H1 (cell line): ENCODE results near the gene CMIP. TPM values are rescaled to one million over a fixed set of nuclear protein-coding genes. Genes with fewer than 3 reads are reported as not detected.

Experiments
- CTCF ChIA-PET: fragments of 300-600 bp; sonication (Branson Sonifier 250); formaldehyde crosslinking; loops from one replicate; lab custom pipeline; 2021; ENCODE audit not compliant: partially characterized antibody; lab: Charles Lee
- POLR2A ChIA-PET: fragments of 300-600 bp; sonication (Branson Sonifier 250); formaldehyde crosslinking; loops from one replicate; lab custom pipeline; 2021; ENCODE audit warnings: inconsistent platforms; ENCODE audit not compliant: partially characterized antibody; lab: Charles Lee
- DNase-seq, 2 experiments: peaks; one replicate each; pipeline versions ENCODE4 v3.0.0 to v3.0.0-alpha.2; 2010 to 2022; ENCODE audit warnings: low spot score in 2 of 2, low read depth in 1 of 2, mixed read lengths in 1 of 2
- FAIRE-seq: peaks from 2 replicates; lab custom pipeline; 2011; peaks lifted over from hg19 to GRCh38; lab: Jason Lieb, UNC
- H2AFZ ChIP-seq: 2 replicates; pipeline ENCODE4 v1.8.1; 2012; ENCODE audit warnings: low read length, inconsistent platforms
- H2AK5ac ChIP-seq: 2 replicates; pipeline ENCODE4 v1.6.1; 2013; ENCODE audit warnings: low read depth, low read length
- H2BK120ac ChIP-seq: replicated peaks from 2 replicates; pipeline ENCODE3; 2013; ENCODE audit warnings: low read depth, low read length, inconsistent platforms
- H2BK12ac ChIP-seq: 2 replicates; pipeline ENCODE4 v1.6.1; 2013; ENCODE audit warnings: low read depth, low read length
- H2BK15ac ChIP-seq: 2 replicates; pipeline ENCODE4 v1.6.1; 2013; ENCODE audit warnings: low read length
- H2BK20ac ChIP-seq: 2 replicates; pipeline ENCODE4 v1.6.1; 2013; ENCODE audit warnings: low read length
- H2BK5ac ChIP-seq: 2 replicates; pipeline ENCODE4 v1.6.1; 2013; ENCODE audit warnings: low read depth, low read length
- H3K14ac ChIP-seq: 2 replicates; pipeline ENCODE4 v1.6.1; 2013; ENCODE audit warnings: inconsistent platforms; ENCODE audit not compliant: insufficient read length
- H3K18ac ChIP-seq: 2 replicates; pipeline ENCODE4 v1.6.1; 2013; ENCODE audit warnings: low read length; ENCODE audit errors: extremely low read depth
- H3K23ac ChIP-seq: 2 replicates; pipeline ENCODE4 v1.6.1; 2013; ENCODE audit warnings: inconsistent platforms; ENCODE audit not compliant: insufficient read length
- H3K23me2 ChIP-seq: 2 replicates; pipeline ENCODE4 v1.6.1; 2013; ENCODE audit warnings: low read depth, low read length
- H3K27ac ChIP-seq: 2 replicates; pipeline ENCODE4 v1.6.1; 2011; ENCODE audit warnings: low read depth, low read length, inconsistent platforms
- H3K27me3 ChIP-seq, 4 experiments: replicated peaks in 1 of 4; 1 replicate in 1 of 4; 2 replicates in 3 of 4; pipeline versions ENCODE4 v1.6.1 to v1.8.1; 2011 to 2013; ENCODE audit warnings: low read length in 3 of 4, mild to moderate bottlenecking in 3 of 4, inconsistent platforms in 2 of 4, mixed read lengths in 2 of 4, moderate library complexity in 1 of 4; ENCODE audit not compliant: control insufficient read depth in 3 of 4, insufficient read depth in 3 of 4; ENCODE audit errors: extremely low read depth in 1 of 4
- H3K36me3 ChIP-seq, 4 experiments: 2 replicates each; pipeline versions ENCODE4 v1.6.1 to v1.8.1; 2011 to 2013; ENCODE audit warnings: mild to moderate bottlenecking in 4 of 4, low read length in 3 of 4, moderate library complexity in 2 of 4, control low read depth in 1 of 4, inconsistent platforms in 1 of 4; ENCODE audit not compliant: insufficient read depth in 4 of 4, control insufficient read depth in 2 of 4
- H3K4ac ChIP-seq: replicated peaks from 2 replicates; pipeline ENCODE3; 2013; ENCODE audit warnings: low read length, low read depth, mixed read lengths, inconsistent platforms; ENCODE audit not compliant: insufficient read length
- H3K4me1 ChIP-seq, 4 experiments: replicated peaks in 1 of 4; 1 replicate in 1 of 4; 2 replicates in 3 of 4; pipeline versions ENCODE4 v1.6.1 to v1.8.1; 2011 to 2013; ENCODE audit warnings: low read length in 3 of 4, inconsistent platforms in 2 of 4, mixed read lengths in 1 of 4; ENCODE audit not compliant: insufficient read depth in 4 of 4, control insufficient read depth in 3 of 4
- H3K4me2 ChIP-seq, 2 experiments: 2 replicates each; pipeline versions ENCODE4 v1.6.1 to v1.8.1; 2011 to 2013; ENCODE audit warnings: low read depth in 2 of 2, low read length in 2 of 2, control low read depth in 1 of 2, inconsistent platforms in 1 of 2, mild to moderate bottlenecking in 1 of 2; ENCODE audit not compliant: insufficient read depth in 1 of 2
- H3K4me3 ChIP-seq, 4 experiments: fragments of 200-600, 300-600 bp in 1 of 4; sonication (generic), shearing (Covaris generic), sonication (Bioruptor Twin) in 1 of 4; 2 replicates each; pipeline versions ENCODE4 v1.5.1 to v1.8.1; 2011 to 2016; ENCODE audit warnings: low read length in 4 of 4, low read depth in 3 of 4, control low read depth in 2 of 4, inconsistent platforms in 2 of 4, mild to moderate bottlenecking in 2 of 4, mixed read lengths in 1 of 4, moderate library complexity in 1 of 4; ENCODE audit not compliant: insufficient read depth in 2 of 4; ENCODE audit errors: extremely low read depth in 1 of 4
- H3K56ac ChIP-seq: replicated peaks from 2 replicates; pipeline ENCODE3; 2013; ENCODE audit warnings: low read depth, mild to moderate bottlenecking, mixed read lengths, low read length, inconsistent platforms; ENCODE audit not compliant: insufficient read length
- H3K79me1 ChIP-seq: 2 replicates; pipeline ENCODE4 v1.6.1; 2013; ENCODE audit warnings: low read depth, low read length, control low read depth
- H3K79me2 ChIP-seq, 2 experiments: 2 replicates each; pipeline versions ENCODE4 v1.6.1 to v1.8.1; 2012 to 2013; ENCODE audit warnings: low read length in 2 of 2, mild to moderate bottlenecking in 2 of 2, inconsistent platforms in 1 of 2; ENCODE audit not compliant: insufficient read depth in 2 of 2, control insufficient read depth in 1 of 2
- H3K9ac ChIP-seq, 4 experiments: replicated peaks in 1 of 4; 1 replicate in 1 of 4; 2 replicates in 3 of 4; pipeline versions ENCODE4 v1.6.1 to v1.8.1; 2011 to 2013; ENCODE audit warnings: low read depth in 3 of 4, low read length in 3 of 4, control low read depth in 2 of 4, mild to moderate bottlenecking in 2 of 4, moderate library complexity in 2 of 4, inconsistent platforms in 1 of 4; ENCODE audit errors: extremely low read depth in 1 of 4
- H3K9me3 ChIP-seq, 2 experiments: 2 replicates each; pipeline versions ENCODE4 v1.6.1 to v1.8.1; 2012 to 2013; ENCODE audit warnings: mild to moderate bottlenecking in 2 of 2, moderate library complexity in 2 of 2, control low read depth in 1 of 2, inconsistent platforms in 1 of 2, low read depth in 1 of 2, low read length in 1 of 2, mixed read lengths in 1 of 2; ENCODE audit not compliant: insufficient read depth in 2 of 2
- H4K20me1 ChIP-seq, 2 experiments: replicated peaks in 1 of 2; 2 replicates each; pipeline versions ENCODE3 to v1.8.1; 2011 to 2013; ENCODE audit warnings: inconsistent platforms in 2 of 2, low read length in 2 of 2, mild to moderate bottlenecking in 1 of 2; ENCODE audit not compliant: insufficient read depth in 2 of 2, control insufficient read depth in 1 of 2
- H4K5ac ChIP-seq: 2 replicates; pipeline ENCODE4 v1.6.1; 2013; ENCODE audit warnings: low read length, low read depth, mixed read lengths, inconsistent platforms; ENCODE audit not compliant: insufficient read length
- H4K8ac ChIP-seq: 2 replicates; pipeline ENCODE4 v1.8.0; 2013; ENCODE audit warnings: mild to moderate bottlenecking, moderate library complexity, low read length, inconsistent platforms; ENCODE audit not compliant: insufficient read depth; ENCODE audit errors: extremely low read depth
- H4K91ac ChIP-seq: replicated peaks from 2 replicates; pipeline ENCODE3; 2013; ENCODE audit warnings: low read length, mixed read lengths, inconsistent platforms; ENCODE audit not compliant: insufficient read length
- BACH1 ChIP-seq: IDR thresholded peaks from 2 replicates; pipeline ENCODE4 v1.6.1; 2012; ENCODE audit warnings: low read length, improper control_type of control experiment
- EP300 ChIP-seq, 2 experiments: IDR thresholded peaks; 1 replicate in 1 of 2; 2 replicates in 1 of 2; pipeline ENCODE4 v1.6.1; 2011 to 2012; ENCODE audit warnings: low read depth in 2 of 2, low read length in 2 of 2, mild to moderate bottlenecking in 2 of 2, borderline replicate concordance in 1 of 2, inconsistent platforms in 1 of 2, moderate library complexity in 1 of 2
- EZH2 ChIP-seq: fragments of 200-600 bp; sonication (generic); IDR thresholded peaks from 2 replicates; pipeline ENCODE4 v1.7.1; 2012; ENCODE audit warnings: low read depth, mild to moderate bottlenecking, moderate library complexity, low read length, inconsistent platforms; ENCODE audit not compliant: severe bottlenecking
- POU5F1 ChIP-seq: IDR thresholded peaks from 2 replicates; pipeline ENCODE4 v1.6.1; 2011; ENCODE audit warnings: low read depth, mild to moderate bottlenecking, low read length, moderate library complexity
- RXRA ChIP-seq: IDR thresholded peaks from 2 replicates; pipeline ENCODE4 v1.6.1; 2011; ENCODE audit warnings: low read depth, mild to moderate bottlenecking, low read length, moderate library complexity; ENCODE audit not compliant: insufficient read depth
- SIX5 ChIP-seq: IDR thresholded peaks from 2 replicates; pipeline ENCODE4 v1.6.1; 2011; ENCODE audit warnings: mild to moderate bottlenecking, low read depth, low read length
- SP4 ChIP-seq: IDR thresholded peaks from 2 replicates; pipeline ENCODE4 v1.6.1; 2012; ENCODE audit warnings: low read length, inconsistent platforms
- SRF ChIP-seq: IDR thresholded peaks from 2 replicates; pipeline ENCODE4 v1.6.1; 2011; ENCODE audit warnings: mild to moderate bottlenecking, low read depth, low read length, moderate library complexity
- YY1 ChIP-seq: IDR thresholded peaks from 2 replicates; pipeline ENCODE4 v1.6.1; 2011; ENCODE audit warnings: low read depth, mild to moderate bottlenecking, low read length
- WGBS, 2 experiments: shearing (Covaris generic) in 1 of 2; methylation state at CpG; one replicate each; pipeline versions ENCODE4 v1.1.6 to v1.1.7; 2013 to 2015; ENCODE audit warnings: low lambda C conversion rate in 2 of 2, mixed read lengths in 2 of 2, inconsistent platforms in 1 of 2, low coverage in 1 of 2, missing lambda C conversion rate in 1 of 2; ENCODE audit not compliant: insufficient replicate concordance in 2 of 2, insufficient coverage in 1 of 2, insufficient read length in 1 of 2; ENCODE audit errors: extremely low coverage in 1 of 2, missing lambda C conversion rate in 1 of 2; 5-methylcytosine and 5-hydroxymethylcytosine counted together
- polyA plus RNA-seq, 7 experiments: library from polyadenylated mRNA; depleted of rRNA in 3 of 7; stranded (reverse) in 5 of 7; unstranded in 2 of 7; fragments of >200 nt in 5 of 7; fragments of 200-250 nt in 2 of 7; gene quantifications; 1 replicate in 5 of 7; 2 replicates in 1 of 7; 4 replicates in 1 of 7; pipeline versions ENCODE4 v1.2.1 to v1.2.3, GENCODE V29; 2011 to 2013; ENCODE audit warnings: missing spikeins in 2 of 7, mixed read lengths in 2 of 7
- total RNA-seq: library from RNA; stranded (reverse); fragmentation: NEBNext Ultra II Directional; extraction: Animal tissue kit (Norgen Biotek cat#: 25700); gene quantifications from 2 replicates; pipeline ENCODE4 v1.2.1, GENCODE V29; 2021
- TF ChIP-seq, protein P1 (sequence below): IDR thresholded peaks from 2 replicates; pipeline ENCODE4 v1.6.1; 2012; ENCODE audit warnings: inconsistent platforms

The CMIP gene
- total and polyA plus RNA-seq, 2 of the 8 experiments (the other 6 are each of a cell fraction or from before 2014, with no cell fraction given), result 7.9 to 53.2 TPM

DNA sequence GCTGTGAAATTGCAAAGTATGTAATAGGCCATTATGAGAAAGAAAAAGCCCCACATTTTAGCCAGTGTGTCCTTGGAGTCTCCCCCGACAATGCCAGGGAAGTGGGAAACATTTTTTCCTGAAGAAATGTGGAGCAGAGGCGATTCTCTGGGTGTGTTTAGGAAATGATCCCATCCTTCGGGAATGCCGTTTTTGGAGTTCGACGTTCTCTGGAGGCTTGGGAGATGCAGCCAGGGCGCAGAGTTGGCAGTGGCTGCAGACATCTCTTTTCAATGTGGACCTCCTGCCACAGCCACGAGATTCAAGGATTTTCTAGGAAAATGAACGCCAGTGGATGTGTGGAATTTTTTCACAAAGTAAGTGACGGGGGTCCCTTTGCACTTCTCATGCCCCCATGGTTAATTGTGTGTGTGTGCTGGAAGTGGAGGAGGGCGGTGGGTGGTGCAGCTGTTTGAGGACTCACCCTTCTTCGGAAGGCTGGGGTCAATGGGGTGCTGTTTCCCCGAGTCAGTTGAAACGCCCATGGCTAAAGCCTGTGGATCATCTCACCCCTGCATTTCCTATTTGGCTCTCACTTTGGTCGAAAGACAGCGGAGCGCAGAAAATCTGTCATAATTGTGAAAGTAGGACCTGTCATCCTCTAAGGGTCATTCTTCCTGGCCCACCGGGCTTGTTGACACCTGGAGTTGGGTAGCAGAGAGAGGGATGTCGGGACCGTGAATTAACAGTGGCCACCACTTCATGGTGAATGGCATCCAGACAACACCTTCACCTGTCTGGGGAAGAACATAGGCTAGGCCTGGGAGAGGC lies 73.2 kb downstream of the CMIP start:
- no peak overlapping the region for H2BK12ac ChIP-seq
- no peak overlapping the region for H3K23ac ChIP-seq
- no peak overlapping the region for H2BK20ac ChIP-seq
- H3K18ac ChIP-seq, result no peak overlapping the region
- peaks cover 25% of the 10 kb centered on the region for H3K79me1 ChIP-seq
- H3K4me3 ChIP-seq, result no peak overlapping the region
- no peaks in the 10 kb centered on the region for H3K27me3 ChIP-seq
- no peak for DNase-seq
- H3K9me3 ChIP-seq, result no peaks in the 10 kb centered on the region
- H2AK5ac ChIP-seq, result no peak overlapping the region
- peaks cover 0 to 13% (median 10%) of the 10 kb centered on the region in 4 experiments; a peak in 6 of 7 replicates for H3K4me1 ChIP-seq
- ChIA-PET CTCF (no interaction called here), POLR2A (no interaction called here)
- WGBS, 2 experiments, result 95% methylated on average over 20 of the region's 20 CpGs; no CpG with 5 or more reads in 1 of the 2 experiments
- H4K91ac ChIP-seq, result no peak overlapping the region
- H3K79me2 ChIP-seq, result peaks cover 0 to 77% of the 10 kb centered on the region in 2 experiments; a peak in 2 of 4 replicates
- H3K23me2 ChIP-seq, result no peaks in the 10 kb centered on the region; the same call in 1 of the 2 replicates
- H4K5ac ChIP-seq, result no peak overlapping the region
- no peak overlapping the region for H3K4me2 ChIP-seq
- no peak overlapping the region for H3K4ac ChIP-seq
- H4K8ac ChIP-seq, result no peak overlapping the region
- no peak overlapping the region for H3K9ac ChIP-seq
- H2BK120ac ChIP-seq, result no peak overlapping the region
- no peak overlapping the region for H3K14ac ChIP-seq
- H2BK5ac ChIP-seq, result no peak overlapping the region
- H3K36me3 ChIP-seq, result peaks cover 0 to 4% (median 2%) of the 10 kb centered on the region in 4 experiments; a peak in 1 of 8 replicates
- H4K20me1 ChIP-seq, result peaks cover 14 to 24% of the 10 kb centered on the region in 2 experiments
- no peak overlapping the region for H3K27ac ChIP-seq
- H3K56ac ChIP-seq, result no peak overlapping the region
- no peak for FAIRE-seq
- H2BK15ac ChIP-seq, result no peak overlapping the region
- no peak overlapping the region for H2AFZ ChIP-seq
- TF ChIP-seq RXRA (no peak), SIX5 (no peak), SRF (no peak), POU5F1 (no peak), SP4 (no peak), YY1 (no peak), BACH1 (no peak), EP300 (IDR thresholded peaks at IDR 0.05; ENCODE audit: borderline replicate concordance in 1 of 2, low read depth in 2 of 2, low read length in 2 of 2) (no peak), EZH2 (no peak)
- TF ChIP-seq, protein P1, sequence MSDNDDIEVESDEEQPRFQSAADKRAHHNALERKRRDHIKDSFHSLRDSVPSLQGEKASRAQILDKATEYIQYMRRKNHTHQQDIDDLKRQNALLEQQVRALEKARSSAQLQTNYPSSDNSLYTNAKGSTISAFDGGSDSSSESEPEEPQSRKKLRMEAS, result no peak
